GM23338 (cell line): ENCODE data around the gene SHKBP1. TPM values are rescaled to one million over a fixed set of nuclear protein-coding genes. Genes with fewer than 3 reads are reported as not detected.
"Not testable (repeated sequence)": the region's sequence is repeated elsewhere in the genome, so short reads cannot be mapped to it uniquely, and the experiment has no call there.

ENCODE experiments used
- ATAC-seq: fragments of 200-7000 bp; cut with Tn5 transposase; 3 replicates; pipeline ENCODE4 v1.9.1; 2020
- DNase-seq: peaks from one replicate; pipeline ENCODE4 v3.0.0-alpha.2; 2015; ENCODE audit warnings: low spot score
- H2AFZ ChIP-seq: fragments of 200-600 bp; sonication (generic); 2 replicates; pipeline ENCODE4 v1.8.0; 2016; ENCODE audit warnings: antibody characterized with exemption, mild to moderate bottlenecking, moderate library complexity
- H3F3A ChIP-seq: fragments of 200-600 bp; sonication (generic); replicated peaks from 2 replicates; pipeline ENCODE4 v1.8.0; 2017; ENCODE audit warnings: antibody characterized with exemption, mixed run types, low read depth
- H3K27ac ChIP-seq: fragments of 200-600 bp; sonication (generic); 2 replicates; pipeline ENCODE4 v1.6.1; 2016; ENCODE audit warnings: low read depth
- H3K27me3 ChIP-seq: fragments of 200-600 bp; sonication (generic); 2 replicates; pipeline ENCODE4 v1.8.0; 2016; ENCODE audit warnings: mild to moderate bottlenecking, mixed run types, moderate library complexity; ENCODE audit not compliant: insufficient read depth
- H3K36me3 ChIP-seq: fragments of 200-600 bp; sonication (generic); 2 replicates; pipeline ENCODE4 v1.8.0; 2016; ENCODE audit warnings: mild to moderate bottlenecking; ENCODE audit not compliant: insufficient read depth
- H3K4me1 ChIP-seq: fragments of 200-600 bp; sonication (generic); 2 replicates; pipeline ENCODE4 v1.8.0; 2016; ENCODE audit warnings: mild to moderate bottlenecking, moderate library complexity; ENCODE audit not compliant: insufficient read depth
- H3K4me2 ChIP-seq: fragments of 200-600 bp; sonication (generic); 2 replicates; pipeline ENCODE4 v1.7.1; 2017; ENCODE audit warnings: mixed run types
- H3K4me3 ChIP-seq: fragments of 200-600 bp; sonication (generic); 2 replicates; pipeline ENCODE4 v1.6.1; 2016; ENCODE audit warnings: mixed run types
- H3K79me2 ChIP-seq: fragments of 200-600 bp; sonication (generic); replicated peaks from 2 replicates; pipeline ENCODE4 v1.8.0; 2017; ENCODE audit warnings: mild to moderate bottlenecking; ENCODE audit not compliant: insufficient read depth
- H3K9me2 ChIP-seq: fragments of 200-600 bp; sonication (generic); 2 replicates; pipeline ENCODE4 v1.8.0; 2017; ENCODE audit not compliant: insufficient read depth
- H4K20me1 ChIP-seq: fragments of 200-600 bp; sonication (generic); replicated peaks from 2 replicates; pipeline ENCODE4 v1.8.0; 2017; ENCODE audit warnings: mild to moderate bottlenecking; ENCODE audit not compliant: insufficient read depth
- H3K27ac Mint-ChIP-seq: 2 replicates; pipeline ENCODE4 v1.8.0; 2020; ENCODE audit warnings: inconsistent platforms, mild to moderate bottlenecking, moderate library complexity, mixed read lengths
- H3K27me3 Mint-ChIP-seq: 3 replicates; pipeline ENCODE4 v1.8.0; 2022; ENCODE audit warnings: low read depth, mild to moderate bottlenecking, moderate library complexity, mixed read lengths, inconsistent platforms; ENCODE audit not compliant: insufficient read depth, poor library complexity
- H3K36me3 Mint-ChIP-seq: 3 replicates; pipeline ENCODE4 v1.8.0; 2021; ENCODE audit warnings: low read depth, mild to moderate bottlenecking, inconsistent platforms, moderate library complexity, mixed read lengths
- H3K4me1 Mint-ChIP-seq: 3 replicates; pipeline ENCODE4 v1.8.0; 2020; ENCODE audit warnings: mild to moderate bottlenecking, inconsistent platforms, mixed read lengths
- H3K4me3 Mint-ChIP-seq: 3 replicates; pipeline ENCODE4 v1.8.0; 2021; ENCODE audit warnings: moderate library complexity, mild to moderate bottlenecking, inconsistent platforms, mixed read lengths
- H3K9me3 Mint-ChIP-seq: 3 replicates; pipeline ENCODE4 v1.8.0; 2020; ENCODE audit warnings: moderate library complexity, mild to moderate bottlenecking, inconsistent platforms, mixed read lengths
- CREB1 ChIP-seq: fragments of 250-450 bp; sonication (Bioruptor Pico); IDR thresholded peaks from 2 replicates; pipeline ENCODE4 v1.5.0; 2020; ENCODE audit warnings: low read depth, mild to moderate bottlenecking, moderate library complexity
- CTCF ChIP-seq, 2 experiments: fragments of 200-600 bp in 1 of 2; sonication (generic) in 1 of 2; conservative IDR thresholded peaks; 2 replicates each; pipeline versions ENCODE4 v1.5.1 to v1.6.1; 2016 to 2017; ENCODE audit warnings: antibody characterized with exemption in 2 of 2, low read depth in 2 of 2, mild to moderate bottlenecking in 2 of 2, moderate library complexity in 1 of 2
- ETS1 ChIP-seq: IDR thresholded peaks from 2 replicates; pipeline ENCODE4 v1.6.1; 2016; ENCODE audit warnings: antibody characterized with exemption
- EZH2phosphoT487 ChIP-seq: fragments of 200-600 bp; sonication (generic); IDR thresholded peaks from one replicate; pipeline ENCODE4 v1.8.1; 2018; ENCODE audit warnings: antibody characterized with exemption; ENCODE audit not compliant: unreplicated experiment
- JUNB ChIP-seq: IDR thresholded peaks from one replicate; pipeline ENCODE4 v1.6.1; 2016; ENCODE audit warnings: antibody characterized with exemption; ENCODE audit not compliant: unreplicated experiment
- NANOG ChIP-seq: IDR thresholded peaks from 2 replicates; pipeline ENCODE4 v1.6.1; 2016; ENCODE audit warnings: antibody characterized with exemption, borderline replicate concordance
- POLR2AphosphoS5 ChIP-seq: IDR thresholded peaks from 2 replicates; pipeline ENCODE4 v1.6.1; 2016; ENCODE audit warnings: antibody characterized with exemption, low read depth
- REST ChIP-seq: IDR thresholded peaks from one replicate; pipeline ENCODE4 v1.6.1; 2018; ENCODE audit warnings: antibody characterized with exemption; ENCODE audit not compliant: unreplicated experiment
- STAT1 ChIP-seq: IDR thresholded peaks from one replicate; pipeline ENCODE4 v1.6.1; 2016; ENCODE audit warnings: antibody characterized with exemption; ENCODE audit not compliant: unreplicated experiment
- ZNF114 ChIP-seq: fragments of 250-450 bp; sonication (Bioruptor Pico); IDR thresholded peaks from 2 replicates; pipeline ENCODE4 v1.5.0; 2020; ENCODE audit warnings: mild to moderate bottlenecking, moderate library complexity
- ZNF331 ChIP-seq: fragments of 250-450 bp; sonication (Bioruptor Pico); IDR thresholded peaks from 2 replicates; pipeline ENCODE4 v1.5.0; 2020; ENCODE audit warnings: low read depth, mild to moderate bottlenecking, moderate library complexity
- polyA plus RNA-seq: library from polyadenylated mRNA; unstranded; fragments of >200 nt; fragmentation: Nextera tagmentation; extraction: Ambion mirVana; gene quantifications from 2 replicates; pipeline ENCODE4 v1.2.1, GENCODE V29; 2016
- total RNA-seq: library from RNA; depleted of rRNA; stranded (reverse); fragments of >200 nt; shearing (Covaris generic); gene quantifications from 2 replicates; pipeline ENCODE4 v1.2.3, GENCODE V29; 2014

SHKBP1 gene
- total and polyA plus RNA-seq, 2 experiments from 2014 or later = 63.2 to 69.8 TPM

- Histone ChIP-seq H3K9me2 (no peaks in the 10 kb centered on the region), H3K27me3 (peaks cover 7% of the 10 kb centered on the region; the same call in 1 of the 2 replicates), H3F3A (0 out of 2 replicates have a peak, but pooled peaks cover 5% of the 10 kb centered on the region), H3K36me3 (no peaks in the 10 kb centered on the region), H2AFZ (no peak overlapping the region), H4K20me1 (no peaks in the 10 kb centered on the region), H3K4me2 (no peak overlapping the region), H3K4me1 (peaks cover 10% of the 10 kb centered on the region), H3K27ac (no peak overlapping the region), H3K79me2 (no peaks in the 10 kb centered on the region), H3K4me3 (no peak overlapping the region)
- Mint-ChIP-seq H3K4me3 (no peak overlapping the region), H3K4me1 (peaks cover 11% of the 10 kb centered on the region), H3K36me3 (peaks cover 13% of the 10 kb centered on the region), H3K27ac (no peak overlapping the region), H3K9me3 (no peaks in the 10 kb centered on the region; the same call in 2 of the 3 replicates), H3K27me3 (peaks cover 13% of the 10 kb centered on the region)
- no peak for ATAC-seq
- TF ChIP-seq CTCF (conservative IDR thresholded peaks at IDR 0.05; ENCODE audit: low read depth in 2 of 2) (no peak), CREB1 (no peak), NANOG (no peak), EZH2phosphoT487 (no peak), STAT1 (no peak), REST (no peak), JUNB (no peak), ETS1 (no peak), POLR2AphosphoS5 (no peak), ZNF114 (CRISPR knock-in tag) (no peak), ZNF331 (CRISPR knock-in tag) (no peak)
- DNase-seq = no peak
Observed at GRCh38 chr19:40590464-40591265, 14.0 kb downstream of the SHKBP1 start.

- H3K4me2 ChIP-seq, ATAC-seq, H3K4me3 ChIP-seq, H2AFZ ChIP-seq, H3K79me2 ChIP-seq, H4K20me1 ChIP-seq, H3K27ac ChIP-seq, H3K9me2 ChIP-seq, DNase-seq, H3K36me3 ChIP-seq, H3K27ac Mint-ChIP-seq, H3K4me3 Mint-ChIP-seq, H3F3A ChIP-seq, H3K9me3 Mint-ChIP-seq: not testable (repeated sequence)
- Mint-ChIP-seq H3K27me3 (peaks cover 21% of the 10 kb centered on the region), H3K4me1 (peaks cover 11% of the 10 kb centered on the region), H3K36me3 (peaks cover 10% of the 10 kb centered on the region)
- peaks cover 16% of the 10 kb centered on the region for H3K27me3 ChIP-seq
- H3K4me1 ChIP-seq = peaks cover 10% of the 10 kb centered on the region
Observed at GRCh38 chr19:40591724-40592123, 15.1 kb downstream of the SHKBP1 start.
